Smooth muscle cell (in vitro differentiated cells): ENCODE results near the gene NLRX1. TPM values are rescaled to one million over a fixed set of nuclear protein-coding genes. Genes with fewer than 3 reads are reported as not detected.
"Not testable (repeated sequence)": the region's sequence is repeated elsewhere in the genome, so short reads cannot be mapped to it uniquely, and the experiment has no call there.

Experiments used
- DNase-seq: peaks from one replicate; lab custom pipeline; 2025; ENCODE audit not compliant: unreplicated experiment; lab: John Stamatoyannopoulos, UW
- H2AFZ ChIP-seq: fragments of 200-600 bp; sonication (generic); 2 replicates; pipeline ENCODE4 v1.6.0; 2016; ENCODE audit warnings: antibody characterized with exemption, low read depth, mild to moderate bottlenecking
- H3F3A ChIP-seq: fragments of 200-600 bp; sonication (generic); 2 replicates; pipeline ENCODE4 v1.6.0; 2017; ENCODE audit warnings: antibody characterized with exemption, low read depth
- H3K27ac ChIP-seq: fragments of 200-600 bp; sonication (generic); 2 replicates; pipeline ENCODE4 v1.5.1; 2016; ENCODE audit warnings: low read depth, mild to moderate bottlenecking
- H3K27me3 ChIP-seq: fragments of 200-600 bp; sonication (generic); 2 replicates; pipeline ENCODE4 v1.6.1; 2016; ENCODE audit warnings: low read depth, mild to moderate bottlenecking
- H3K36me3 ChIP-seq: fragments of 200-600 bp; sonication (generic); 2 replicates; pipeline ENCODE4 v1.5.1; 2016; ENCODE audit warnings: low read depth
- H3K4me1 ChIP-seq: fragments of 200-600 bp; sonication (generic); 2 replicates; pipeline ENCODE4 v1.5.1; 2016; ENCODE audit warnings: low read depth
- H3K4me2 ChIP-seq: fragments of 200-600 bp; sonication (generic); 2 replicates; pipeline ENCODE4 v1.6.0; 2016; ENCODE audit warnings: mild to moderate bottlenecking
- H3K4me3 ChIP-seq: fragments of 200-600 bp; sonication (generic); 2 replicates; pipeline ENCODE4 v1.5.1; 2016; ENCODE audit warnings: mild to moderate bottlenecking
- H3K79me2 ChIP-seq: fragments of 200-600 bp; sonication (generic); 2 replicates; pipeline ENCODE4 v1.6.0; 2016; ENCODE audit warnings: low read depth, mild to moderate bottlenecking
- H3K9ac ChIP-seq: fragments of 200-600 bp; sonication (generic); 2 replicates; pipeline ENCODE4 v1.6.0; 2016; ENCODE audit warnings: low read depth
- H3K9me3 ChIP-seq: fragments of 200-600 bp; sonication (generic); replicated peaks from 2 replicates; pipeline ENCODE4 v1.5.1; 2016; ENCODE audit warnings: low read depth
- H4K20me1 ChIP-seq: fragments of 200-600 bp; sonication (generic); 2 replicates; pipeline ENCODE4 v1.6.0; 2016; ENCODE audit warnings: low read depth
- WGBS: methylation state at CpG from one replicate; pipeline ENCODE4 v1.1.7; 2016; ENCODE audit warnings: low lambda C conversion rate; 5-methylcytosine and 5-hydroxymethylcytosine counted together
- polyA plus RNA-seq: library from polyadenylated mRNA; unstranded; fragments of >200 nt; fragmentation: Nextera tagmentation; extraction: Ambion mirVana; gene quantifications from 2 replicates; pipeline ENCODE4 v1.2.1, GENCODE V29; 2016
- total RNA-seq: library from RNA; depleted of rRNA; stranded (reverse); fragments of >200 nt; gene quantifications from 2 replicates; pipeline ENCODE4 v1.2.3, GENCODE V29; 2014
- TF ChIP-seq, protein P1 (sequence below): fragments of 200-600 bp; sonication (generic); IDR thresholded peaks from 2 replicates; pipeline ENCODE4 v1.5.1; 2017; ENCODE audit warnings: borderline replicate concordance, mild to moderate bottlenecking, antibody characterized with exemption; ENCODE audit not compliant: insufficient read depth, poor library complexity, severe bottlenecking

The NLRX1 gene
- total and polyA plus RNA-seq, 2 experiments from 2014 or later: 13.0 to 18.7 TPM

DNA sequence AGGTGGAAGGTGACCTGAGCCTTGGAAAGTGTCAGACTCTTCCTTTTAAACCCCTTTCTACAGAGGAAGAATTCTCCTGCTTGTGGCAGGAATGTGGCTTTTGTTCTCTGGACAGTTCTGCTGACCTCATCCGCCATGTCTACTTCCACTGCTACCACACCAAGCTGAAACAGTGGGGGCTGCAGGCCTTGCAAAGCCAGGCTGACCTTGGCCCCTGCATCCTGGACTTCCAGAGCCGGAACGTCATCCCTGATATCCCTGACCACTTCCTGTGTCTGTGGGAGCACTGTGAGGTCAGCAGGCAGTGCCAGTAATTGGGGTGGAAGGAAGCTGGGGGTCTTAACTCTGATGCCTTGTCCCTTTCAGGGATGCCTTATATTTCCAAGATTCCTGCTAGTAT lies 37.9 kb upstream of the NLRX1 start:
- Histone ChIP-seq H3K9ac (no peak overlapping the region), H3K79me2 (no peaks in the 10 kb centered on the region), H3F3A (no peaks in the 10 kb centered on the region), H3K36me3 (no peaks in the 10 kb centered on the region), H3K4me2 (no peak overlapping the region), H3K27ac (no peak overlapping the region), H3K27me3 (no peaks in the 10 kb centered on the region), H3K9me3 (no peaks in the 10 kb centered on the region), H3K4me1 (no peaks in the 10 kb centered on the region), H4K20me1 (peaks cover 10% of the 10 kb centered on the region), H3K4me3 (no peak overlapping the region), H2AFZ (no peak overlapping the region)
- 51% methylated on average over 3 of the region's 3 CpGs for WGBS
- DNase-seq: no peak
- TF ChIP-seq, protein P1, sequence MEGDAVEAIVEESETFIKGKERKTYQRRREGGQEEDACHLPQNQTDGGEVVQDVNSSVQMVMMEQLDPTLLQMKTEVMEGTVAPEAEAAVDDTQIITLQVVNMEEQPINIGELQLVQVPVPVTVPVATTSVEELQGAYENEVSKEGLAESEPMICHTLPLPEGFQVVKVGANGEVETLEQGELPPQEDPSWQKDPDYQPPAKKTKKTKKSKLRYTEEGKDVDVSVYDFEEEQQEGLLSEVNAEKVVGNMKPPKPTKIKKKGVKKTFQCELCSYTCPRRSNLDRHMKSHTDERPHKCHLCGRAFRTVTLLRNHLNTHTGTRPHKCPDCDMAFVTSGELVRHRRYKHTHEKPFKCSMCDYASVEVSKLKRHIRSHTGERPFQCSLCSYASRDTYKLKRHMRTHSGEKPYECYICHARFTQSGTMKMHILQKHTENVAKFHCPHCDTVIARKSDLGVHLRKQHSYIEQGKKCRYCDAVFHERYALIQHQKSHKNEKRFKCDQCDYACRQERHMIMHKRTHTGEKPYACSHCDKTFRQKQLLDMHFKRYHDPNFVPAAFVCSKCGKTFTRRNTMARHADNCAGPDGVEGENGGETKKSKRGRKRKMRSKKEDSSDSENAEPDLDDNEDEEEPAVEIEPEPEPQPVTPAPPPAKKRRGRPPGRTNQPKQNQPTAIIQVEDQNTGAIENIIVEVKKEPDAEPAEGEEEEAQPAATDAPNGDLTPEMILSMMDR: no peak

DNA sequence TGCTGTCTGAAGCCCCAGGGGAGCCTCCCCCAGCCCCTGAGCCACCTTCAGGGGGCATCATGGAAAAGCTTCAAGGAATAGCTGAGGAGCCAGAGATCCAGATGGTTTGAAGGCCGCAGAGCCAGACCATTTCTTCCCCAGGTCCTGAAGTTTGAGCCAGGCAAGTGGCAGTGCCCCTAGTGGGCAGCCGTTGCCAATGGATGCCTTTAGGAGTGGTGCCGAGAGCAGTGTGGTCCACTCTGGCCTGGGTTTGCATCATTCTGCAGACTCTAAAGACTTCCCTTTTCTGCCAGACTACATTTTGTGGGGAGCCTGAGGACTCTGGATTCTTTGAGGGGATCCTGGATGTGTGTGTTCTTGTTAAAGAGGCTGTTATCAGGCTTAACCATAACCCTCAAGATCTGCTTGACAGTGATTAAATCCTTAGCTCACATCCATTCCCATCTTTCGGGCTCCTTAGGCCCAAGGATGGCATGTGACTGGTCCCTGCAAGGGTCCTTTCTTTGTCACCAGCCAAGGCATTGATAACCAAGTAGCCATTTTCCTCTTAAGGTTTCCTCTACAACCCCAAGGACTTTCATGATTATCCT lies 34.0 kb upstream of the NLRX1 start:
- TF ChIP-seq, protein P1: peak; percentile 34
- Histone ChIP-seq H3K27me3 (no peaks in the 10 kb centered on the region), H4K20me1 (no peaks in the 10 kb centered on the region), H2AFZ (no peak overlapping the region), H3F3A (no peaks in the 10 kb centered on the region), H3K4me3 (no peak overlapping the region), H3K9ac (no peak overlapping the region), H3K4me2 (no peak overlapping the region), H3K9me3 (no peaks in the 10 kb centered on the region), H3K4me1 (no peaks in the 10 kb centered on the region), H3K36me3 (no peaks in the 10 kb centered on the region), H3K27ac (no peak overlapping the region), H3K79me2 (no peaks in the 10 kb centered on the region)
- no peak for DNase-seq
- WGBS: 92% methylated on average over 4 of the region's 4 CpGs

DNA sequence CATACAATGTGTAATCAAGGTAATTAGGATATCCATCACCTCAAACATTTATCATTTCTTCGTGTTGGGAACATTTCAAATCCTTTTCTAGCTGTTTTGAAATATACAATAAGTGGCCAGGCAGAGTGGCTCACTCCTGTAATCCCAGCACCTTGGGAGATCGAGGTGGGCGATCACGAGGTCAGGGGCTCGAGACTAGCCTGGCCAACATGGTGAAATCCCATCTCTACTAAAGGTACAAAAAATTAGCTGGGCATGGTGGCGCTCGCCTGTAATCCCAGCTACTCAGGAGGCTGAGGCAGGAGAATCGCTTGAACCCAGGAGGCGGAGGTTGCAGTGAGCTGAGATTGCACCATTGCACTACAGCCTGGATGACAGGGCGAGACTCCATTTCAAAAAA lies 29.2 kb upstream of the NLRX1 start:
- H3F3A ChIP-seq, DNase-seq, H3K4me1 ChIP-seq, H3K79me2 ChIP-seq, H3K27me3 ChIP-seq, H3K9ac ChIP-seq, H3K36me3 ChIP-seq, H3K4me3 ChIP-seq, H3K27ac ChIP-seq, H3K4me2 ChIP-seq, H2AFZ ChIP-seq, H4K20me1 ChIP-seq, H3K9me3 ChIP-seq: not testable (repeated sequence)
- WGBS: 88% methylated on average over 10 of the region's 10 CpGs

DNA sequence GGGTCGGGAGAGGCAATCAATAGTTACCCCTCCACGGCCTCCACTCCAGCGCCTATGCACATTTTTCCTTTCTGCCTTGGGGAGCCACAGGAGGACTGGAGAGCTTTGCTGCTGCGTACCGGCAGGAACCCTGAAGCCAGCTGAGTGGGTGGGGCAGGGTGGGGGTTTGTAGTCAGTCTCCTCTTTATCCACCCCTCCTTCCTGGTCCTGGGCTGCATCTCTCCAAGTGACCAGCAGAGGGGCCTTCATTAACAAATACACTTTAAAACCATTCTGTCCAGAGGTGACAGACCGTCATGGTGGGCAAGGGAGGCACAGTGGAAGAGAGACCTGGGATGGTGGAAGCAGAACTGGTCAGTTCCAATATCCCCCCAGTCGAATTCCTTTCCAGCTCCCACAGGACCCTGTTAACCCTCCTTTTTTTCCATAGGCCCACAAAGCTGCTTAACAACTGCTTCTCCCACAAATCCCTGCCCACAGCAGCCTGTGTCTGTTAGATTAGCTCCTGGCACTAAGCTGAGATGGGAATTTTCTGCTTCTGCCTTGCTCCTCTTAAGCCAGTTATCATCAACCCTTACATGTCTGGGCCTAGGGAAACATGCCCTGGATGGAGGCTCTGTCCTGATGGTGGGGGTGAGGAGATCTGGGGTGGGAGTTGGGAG lies 23.6 kb upstream of the NLRX1 start:
- H3K36me3 ChIP-seq: no peaks in the 10 kb centered on the region
- no peak overlapping the region for H3K4me2 ChIP-seq
- no peaks in the 10 kb centered on the region for H3F3A ChIP-seq
- H3K9ac ChIP-seq: no peak overlapping the region
- peak; percentile 9 for DNase-seq
- H4K20me1 ChIP-seq: no peaks in the 10 kb centered on the region
- H3K27ac ChIP-seq: no peak overlapping the region
- TF ChIP-seq, protein P1: peak; percentile 69
- peak overlapping the region; percentile 7 for H2AFZ ChIP-seq
- peaks cover 4% of the 10 kb centered on the region for H3K4me1 ChIP-seq
- no peak overlapping the region for H3K4me3 ChIP-seq
- H3K27me3 ChIP-seq: peaks cover 25% of the 10 kb centered on the region
- no peaks in the 10 kb centered on the region for H3K79me2 ChIP-seq
- no peaks in the 10 kb centered on the region for H3K9me3 ChIP-seq
- WGBS: 12% methylated on average over 7 of the region's 7 CpGs
